ENCODE data around the gene CCL17.

CCL17 gene

GRCh38 chr16:57401943-57402640, 2.5 kb upstream of the CCL17 start:
- DNase-seq: no peak

GRCh38 chr16:57405097-57405496, 530 bp downstream of the CCL17 start:
- no peak for DNase-seq

GRCh38 chr16:57406881-57407280, 2.3 kb downstream of the CCL17 start:
- DNase-seq: no peak

- DNase-seq: no peak
These were observed 3.2 kb downstream of the CCL17 start for GRCh38 chr16:57407521-57408353.

GRCh38 chr16:57409065-57409464, 4.5 kb downstream of the CCL17 start:
- DNase-seq: no peak

- DNase-seq: no peak
These were observed 5.5 kb downstream of the CCL17 start for GRCh38 chr16:57409870-57410587.

- DNase-seq: no peak
These were observed 6.9 kb downstream of the CCL17 start for GRCh38 chr16:57411362-57411976.

- no peak for DNase-seq
These were observed 8.0 kb downstream of the CCL17 start for GRCh38 chr16:57412584-57412983.

- DNase-seq: no peak
These were observed 8.7 kb downstream of the CCL17 start for GRCh38 chr16:57413301-57413730.

- no peak for DNase-seq
These were observed 9.2 kb downstream of the CCL17 start for GRCh38 chr16:57413733-57414132.

GRCh38 chr16:57416084-57416483, 11.5 kb downstream of the CCL17 start:
- no peak for DNase-seq

- no peak for DNase-seq
These were observed 14.9 kb downstream of the CCL17 start for GRCh38 chr16:57419506-57419905.

GRCh38 chr16:57422026-57422944, 17.7 kb downstream of the CCL17 start:
- DNase-seq: peak; percentile 19

- DNase-seq: no peak
These were observed 18.6 kb downstream of the CCL17 start for GRCh38 chr16:57423152-57423551.

GRCh38 chr16:57424583-57424982, 20.0 kb downstream of the CCL17 start:
- no peak for DNase-seq

- DNase-seq: no peak
These were observed 21.8 kb downstream of the CCL17 start for GRCh38 chr16:57426356-57426755.

GRCh38 chr16:57427307-57427706, 22.7 kb downstream of the CCL17 start:
- DNase-seq: no peak

- DNase-seq: no peak
These were observed 23.3 kb downstream of the CCL17 start for GRCh38 chr16:57427824-57428223.

- no peak for DNase-seq
These were observed 26.4 kb downstream of the CCL17 start for GRCh38 chr16:57430955-57431354.

GRCh38 chr16:57432505-57432904, 27.9 kb downstream of the CCL17 start:
- no peak for DNase-seq

- DNase-seq: no peak
These were observed 28.4 kb downstream of the CCL17 start for GRCh38 chr16:57432989-57433388.

- DNase-seq: no peak
These were observed 29.4 kb downstream of the CCL17 start for GRCh38 chr16:57434003-57434402.
